Bronchial epithelial cell (primary cell): ENCODE data around the gene SLC41A3. TPM values are rescaled to one million over a fixed set of nuclear protein-coding genes. Genes with fewer than 3 reads are reported as not detected.

Experiments used
- DNase-seq: peaks from one replicate; pipeline ENCODE4 v3.0.0-alpha.2; 2010; ENCODE audit warnings: low read depth
- FAIRE-seq: peaks from 2 replicates; lab custom pipeline; 2011; peaks lifted over from hg19 to GRCh38; lab: Jason Lieb, UNC
- H3K27me3 ChIP-seq: 2 replicates; pipeline ENCODE4 v1.5.1; 2011; ENCODE audit warnings: low read length; ENCODE audit not compliant: control insufficient read depth, insufficient read depth
- H3K36me3 ChIP-seq: 2 replicates; pipeline ENCODE4 v1.5.1; 2011; ENCODE audit warnings: low read length; ENCODE audit not compliant: control insufficient read depth, insufficient read depth
- H3K4me3 ChIP-seq: 2 replicates; pipeline ENCODE4 v1.5.1; 2011; ENCODE audit warnings: mild to moderate bottlenecking, low read depth, low read length, control low read depth
- total RNA-seq: library from RNA; depleted of rRNA; stranded (reverse); fragments of >200 nt; gene quantifications from 2 replicates; pipeline ENCODE4 v1.2.1, GENCODE V29; 2014
- TF ChIP-seq, protein P1 (sequence below): IDR thresholded peaks from 2 replicates; pipeline ENCODE4 v1.5.1; 2011; ENCODE audit warnings: mild to moderate bottlenecking, moderate library complexity, low read length, control low read depth, inconsistent platforms; ENCODE audit not compliant: insufficient read depth, severe bottlenecking

The SLC41A3 gene
- total RNA-seq, 1 donor from 2014 or later = 61.6 TPM

DNA sequence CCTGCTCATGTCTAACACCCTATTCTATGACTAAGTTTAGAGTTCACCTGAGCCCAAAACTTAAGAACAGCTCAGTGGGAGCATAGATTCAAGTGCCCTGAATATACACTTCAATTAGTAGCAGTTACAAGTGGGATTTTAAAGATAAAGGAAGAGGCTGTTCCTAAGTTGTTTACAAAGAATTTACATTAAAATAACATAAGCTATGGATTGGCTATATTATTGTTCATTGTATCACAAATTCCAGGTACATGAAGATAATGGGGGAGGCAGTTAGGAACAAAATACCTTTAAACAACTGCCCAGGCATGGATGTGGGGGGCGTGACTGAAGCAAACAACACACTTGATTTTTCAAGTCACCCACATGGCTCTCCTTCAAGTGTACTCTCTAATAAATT is 62.2 kb downstream of the SLC41A3 start:
- no peak for FAIRE-seq
- TF ChIP-seq, protein P1, sequence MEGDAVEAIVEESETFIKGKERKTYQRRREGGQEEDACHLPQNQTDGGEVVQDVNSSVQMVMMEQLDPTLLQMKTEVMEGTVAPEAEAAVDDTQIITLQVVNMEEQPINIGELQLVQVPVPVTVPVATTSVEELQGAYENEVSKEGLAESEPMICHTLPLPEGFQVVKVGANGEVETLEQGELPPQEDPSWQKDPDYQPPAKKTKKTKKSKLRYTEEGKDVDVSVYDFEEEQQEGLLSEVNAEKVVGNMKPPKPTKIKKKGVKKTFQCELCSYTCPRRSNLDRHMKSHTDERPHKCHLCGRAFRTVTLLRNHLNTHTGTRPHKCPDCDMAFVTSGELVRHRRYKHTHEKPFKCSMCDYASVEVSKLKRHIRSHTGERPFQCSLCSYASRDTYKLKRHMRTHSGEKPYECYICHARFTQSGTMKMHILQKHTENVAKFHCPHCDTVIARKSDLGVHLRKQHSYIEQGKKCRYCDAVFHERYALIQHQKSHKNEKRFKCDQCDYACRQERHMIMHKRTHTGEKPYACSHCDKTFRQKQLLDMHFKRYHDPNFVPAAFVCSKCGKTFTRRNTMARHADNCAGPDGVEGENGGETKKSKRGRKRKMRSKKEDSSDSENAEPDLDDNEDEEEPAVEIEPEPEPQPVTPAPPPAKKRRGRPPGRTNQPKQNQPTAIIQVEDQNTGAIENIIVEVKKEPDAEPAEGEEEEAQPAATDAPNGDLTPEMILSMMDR = no peak
- no peaks in the 10 kb centered on the region for H3K27me3 ChIP-seq
- DNase-seq = no peak
- peaks cover 4% of the 10 kb centered on the region for H3K36me3 ChIP-seq
- H3K4me3 ChIP-seq = no peak overlapping the region

DNA sequence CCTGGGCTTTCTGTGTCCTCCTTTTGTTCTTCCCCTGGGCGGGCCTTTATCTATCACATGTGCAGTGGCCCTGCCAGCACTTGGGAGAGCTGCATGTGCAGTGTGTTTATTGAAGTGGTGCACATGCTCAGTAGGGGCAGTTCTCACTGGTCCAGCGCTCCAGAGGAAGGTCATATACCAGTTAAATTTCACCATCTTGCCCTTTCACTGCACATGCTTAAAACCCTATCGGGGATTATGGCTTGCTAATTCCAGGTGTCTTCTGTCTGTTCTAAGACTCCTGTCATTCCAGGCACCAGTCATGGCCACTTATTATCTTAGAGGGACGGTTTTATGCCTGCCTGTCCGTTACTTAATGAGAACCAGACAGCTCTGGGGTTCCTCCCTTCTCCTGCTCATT is 62.7 kb downstream of the SLC41A3 start:
- no peak for DNase-seq
- no peak for FAIRE-seq
- no peak overlapping the region for H3K4me3 ChIP-seq
- TF ChIP-seq, protein P1 = no peak
- no peaks in the 10 kb centered on the region for H3K27me3 ChIP-seq
- H3K36me3 ChIP-seq = peaks cover 4% of the 10 kb centered on the region

DNA sequence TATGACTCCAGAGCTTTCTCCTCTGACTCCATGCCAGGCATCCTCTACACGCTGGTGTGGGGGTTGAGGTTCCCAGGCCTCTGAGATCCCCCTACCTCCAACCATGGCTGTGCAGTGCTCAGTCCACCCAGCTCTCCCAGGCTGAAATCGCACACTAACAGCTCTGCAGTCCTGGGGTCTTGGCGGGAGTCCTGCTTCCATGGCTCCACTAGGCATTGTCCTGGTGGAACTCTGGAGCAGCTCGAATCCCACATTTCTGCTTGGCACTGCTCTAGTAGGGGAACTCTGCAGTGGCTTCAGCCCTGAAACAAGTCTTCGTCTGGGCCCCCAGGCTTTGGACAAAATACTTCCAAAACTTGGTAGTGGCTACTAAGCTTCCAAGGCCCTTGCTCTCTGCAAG is 64.2 kb downstream of the SLC41A3 start:
- no peak for DNase-seq
- no peak overlapping the region for H3K4me3 ChIP-seq
- TF ChIP-seq, protein P1 = no peak
- H3K27me3 ChIP-seq = no peaks in the 10 kb centered on the region
- no peak for FAIRE-seq
- H3K36me3 ChIP-seq = no peaks in the 10 kb centered on the region

DNA sequence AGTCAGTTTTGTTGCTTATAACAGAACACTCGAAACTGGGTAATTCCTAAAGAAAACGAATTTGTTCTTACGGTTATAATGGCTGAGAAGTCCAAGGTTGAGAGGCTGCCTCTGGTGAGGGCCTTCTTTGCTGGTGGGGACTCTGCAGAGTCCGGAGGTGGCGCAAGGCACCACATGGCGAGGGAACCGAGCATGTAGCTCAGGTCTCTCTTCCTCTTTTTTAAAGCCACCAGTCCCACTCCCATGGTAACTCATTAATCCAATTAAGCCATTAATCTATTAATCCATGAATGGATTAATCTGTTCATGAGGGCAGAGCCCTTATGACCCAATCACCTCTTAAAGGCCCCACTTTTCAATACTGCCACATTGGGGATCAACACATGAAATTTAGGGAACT is 64.9 kb downstream of the SLC41A3 start:
- Histone ChIP-seq H3K27me3 (no peaks in the 10 kb centered on the region), H3K4me3 (no peak overlapping the region), H3K36me3 (no peaks in the 10 kb centered on the region)
- DNase-seq (no peak), FAIRE-seq (no peak)
- TF ChIP-seq, protein P1 = no peak

DNA sequence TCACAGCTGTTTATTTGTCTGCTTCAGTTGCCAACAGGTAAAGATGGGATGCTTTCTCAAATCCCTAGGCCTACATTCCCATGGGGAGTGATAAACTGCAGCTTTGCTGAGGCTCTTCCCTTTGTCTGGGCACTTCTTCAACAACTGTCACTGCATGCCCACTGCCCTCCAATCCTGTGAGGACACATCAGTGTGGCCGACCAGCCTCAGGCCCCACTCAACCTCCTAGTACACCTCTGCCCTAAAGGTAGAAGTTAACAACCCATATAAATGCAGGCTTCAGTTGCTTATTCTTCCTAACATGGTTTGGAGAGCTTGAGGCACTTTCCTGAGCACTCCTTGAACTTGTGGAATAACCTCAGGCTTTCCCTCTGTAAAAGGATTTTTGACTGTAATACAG is 65.4 kb downstream of the SLC41A3 start:
- no peaks in the 10 kb centered on the region for H3K27me3 ChIP-seq
- DNase-seq = no peak
- no peak overlapping the region for H3K4me3 ChIP-seq
- FAIRE-seq = no peak
- H3K36me3 ChIP-seq = no peaks in the 10 kb centered on the region
- TF ChIP-seq, protein P1 = no peak

DNA sequence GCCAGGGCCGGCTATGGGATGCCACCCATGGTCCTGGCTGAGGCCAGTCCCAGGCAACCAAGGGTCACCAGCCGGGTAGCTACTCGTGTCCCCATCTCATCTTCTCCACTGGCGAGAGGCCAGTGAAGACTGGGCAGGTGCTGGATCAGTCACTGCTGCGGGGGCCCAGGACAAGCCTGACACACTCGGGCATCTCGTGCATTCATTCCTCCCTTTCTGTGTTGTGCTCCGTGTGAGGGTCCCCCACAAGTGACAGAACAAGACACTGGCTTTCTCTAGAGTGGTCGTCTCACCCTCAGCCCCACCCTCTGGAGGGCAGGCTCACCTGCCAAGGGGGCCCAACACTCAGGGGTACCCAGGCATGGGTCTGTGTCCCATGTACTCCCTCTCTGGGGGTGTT is 66.6 kb downstream of the SLC41A3 start:
- Histone ChIP-seq H3K4me3 (no peak overlapping the region), H3K27me3 (no peaks in the 10 kb centered on the region), H3K36me3 (no peaks in the 10 kb centered on the region)
- FAIRE-seq (no peak), DNase-seq (no peak)
- TF ChIP-seq, protein P1 = no peak
